T-helper 17 cell (primary cell): ENCODE data around the gene TBC1D22A. TPM values are rescaled to one million over a fixed set of nuclear protein-coding genes. Genes with fewer than 3 reads are reported as not detected.
"Not testable (repeated sequence)": the region's sequence is repeated elsewhere in the genome, so short reads cannot be mapped to it uniquely, and the experiment has no call there.

Source experiments
- ATAC-seq: fragments of 150-1000 bp; cut with Tn5 transposase; 2 replicates; pipeline ENCODE4 v1.10.0; 2021; ENCODE audit warnings: mild to moderate bottlenecking, moderate library complexity
- DNase-seq, 3 donors: peaks; one replicate each; pipeline versions ENCODE4 v3.0.0 to v3.0.0-alpha.2; 2020 to 2021
- H3K9me3 ChIP-seq: one replicate; pipeline ENCODE4 v1.7.0; 2013; ENCODE audit warnings: low read length, mild to moderate bottlenecking; ENCODE audit not compliant: control insufficient read depth, poor library complexity, severe bottlenecking
- H3K27ac Mint-ChIP-seq: one replicate; pipeline ENCODE4 v1.8.0; 2022; ENCODE audit warnings: mild to moderate bottlenecking, moderate library complexity, mixed read lengths
- H3K27me3 Mint-ChIP-seq: one replicate; pipeline ENCODE4 v1.8.0; 2022; ENCODE audit warnings: mixed read lengths
- H3K36me3 Mint-ChIP-seq: one replicate; pipeline ENCODE4 v1.8.0; 2022; ENCODE audit warnings: low read depth, mixed read lengths
- H3K4me1 Mint-ChIP-seq: one replicate; pipeline ENCODE4 v1.8.0; 2022; ENCODE audit warnings: mild to moderate bottlenecking, mixed read lengths
- H3K4me3 Mint-ChIP-seq: one replicate; pipeline ENCODE4 v1.8.0; 2022; ENCODE audit warnings: mild to moderate bottlenecking, moderate library complexity, mixed read lengths
- total RNA-seq, 4 donors: library from RNA in 2 of 4; stranded (reverse) in 2 of 4; gene quantifications; one replicate each; pipeline ENCODE4 v1.2.3 and lab custom pipeline; 2022 to 2026

Gene TBC1D22A
- total RNA-seq, 2 donors from 2014 or later = 42.1 to 43.8 TPM

GRCh38 chr22:46775850-46776826 lies 13.7 kb downstream of the TBC1D22A start:
- Mint-ChIP-seq H3K4me3 (peak overlapping the region; percentile 87), H3K27me3 (no peaks in the 10 kb centered on the region), H3K27ac (peak overlapping the region; percentile 99), H3K36me3 (no peaks in the 10 kb centered on the region), H3K4me1 (peaks cover 57% of the 10 kb centered on the region)
- ATAC-seq (no peak), DNase-seq (no peak)
- H3K9me3 ChIP-seq = no peaks in the 10 kb centered on the region

- Mint-ChIP-seq H3K4me3 (peak overlapping the region; percentile 87), H3K27ac (peak overlapping the region; percentile 99), H3K36me3 (no peaks in the 10 kb centered on the region), H3K4me1 (peaks cover 51% of the 10 kb centered on the region), H3K27me3 (no peaks in the 10 kb centered on the region)
- H3K9me3 ChIP-seq = no peaks in the 10 kb centered on the region
- ATAC-seq (no peak), DNase-seq (no peak)
These were observed 14.6 kb downstream of the TBC1D22A start for GRCh38 chr22:46776876-46777608.

- peaks cover 52% of the 10 kb centered on the region for H3K4me1 Mint-ChIP-seq
- ATAC-seq = peak; percentile 29
- H3K9me3 ChIP-seq = no peaks in the 10 kb centered on the region
- peak overlapping the region; percentile 99 for H3K27ac Mint-ChIP-seq
- DNase-seq = peak in 1 of 3 donors; percentile 27
- H3K27me3 Mint-ChIP-seq = no peaks in the 10 kb centered on the region
- no peaks in the 10 kb centered on the region for H3K36me3 Mint-ChIP-seq
- peak overlapping the region; percentile 87 for H3K4me3 Mint-ChIP-seq
These were observed 15.1 kb downstream of the TBC1D22A start for GRCh38 chr22:46777609-46777970.

- no peak overlapping the region for H3K4me3 Mint-ChIP-seq
- peaks cover 49% of the 10 kb centered on the region for H3K4me1 Mint-ChIP-seq
- no peaks in the 10 kb centered on the region for H3K27me3 Mint-ChIP-seq
- ATAC-seq (no peak), DNase-seq (no peak)
- peak overlapping the region; percentile 72 for H3K27ac Mint-ChIP-seq
- no peaks in the 10 kb centered on the region for H3K36me3 Mint-ChIP-seq
- no peaks in the 10 kb centered on the region for H3K9me3 ChIP-seq
These were observed 16.6 kb downstream of the TBC1D22A start for GRCh38 chr22:46779023-46779422.

GRCh38 chr22:46779651-46780050 lies 17.2 kb downstream of the TBC1D22A start:
- DNase-seq (no peak), ATAC-seq (no peak)
- H3K4me1 Mint-ChIP-seq = peaks cover 44% of the 10 kb centered on the region
- H3K27ac Mint-ChIP-seq = peak overlapping the region; percentile 72
- no peaks in the 10 kb centered on the region for H3K27me3 Mint-ChIP-seq
- no peak overlapping the region for H3K4me3 Mint-ChIP-seq
- H3K9me3 ChIP-seq = no peaks in the 10 kb centered on the region
- no peaks in the 10 kb centered on the region for H3K36me3 Mint-ChIP-seq

GRCh38 chr22:46780453-46780852 lies 18.0 kb downstream of the TBC1D22A start:
- no peak for DNase-seq
- peaks cover 38% of the 10 kb centered on the region for H3K4me1 Mint-ChIP-seq
- no peaks in the 10 kb centered on the region for H3K27me3 Mint-ChIP-seq
- H3K9me3 ChIP-seq = no peaks in the 10 kb centered on the region
- no peak overlapping the region for H3K4me3 Mint-ChIP-seq
- H3K36me3 Mint-ChIP-seq = no peaks in the 10 kb centered on the region
- ATAC-seq = no peak
- H3K27ac Mint-ChIP-seq = peak overlapping the region; percentile 72

- ATAC-seq = no peak
- DNase-seq = no peak
- Mint-ChIP-seq H3K4me1 (peaks cover 34% of the 10 kb centered on the region), H3K27ac (peak overlapping the region; percentile 72), H3K4me3 (no peak overlapping the region), H3K36me3 (no peaks in the 10 kb centered on the region), H3K27me3 (no peaks in the 10 kb centered on the region)
- no peaks in the 10 kb centered on the region for H3K9me3 ChIP-seq
These were observed 18.8 kb downstream of the TBC1D22A start for GRCh38 chr22:46781291-46781690.

- not testable (repeated sequence) for H3K27me3 Mint-ChIP-seq, H3K36me3 Mint-ChIP-seq, H3K9me3 ChIP-seq, DNase-seq, ATAC-seq, H3K4me3 Mint-ChIP-seq
- peak overlapping the region; percentile 76 for H3K27ac Mint-ChIP-seq
- H3K4me1 Mint-ChIP-seq = peaks cover 28% of the 10 kb centered on the region
These were observed 19.8 kb downstream of the TBC1D22A start for GRCh38 chr22:46782200-46782599.

- no peaks in the 10 kb centered on the region for H3K9me3 ChIP-seq
- no peaks in the 10 kb centered on the region for H3K36me3 Mint-ChIP-seq
- no peak overlapping the region for H3K27ac Mint-ChIP-seq
- peaks cover 29% of the 10 kb centered on the region for H3K4me1 Mint-ChIP-seq
- no peaks in the 10 kb centered on the region for H3K27me3 Mint-ChIP-seq
- ATAC-seq = no peak
- H3K4me3 Mint-ChIP-seq = no peak overlapping the region
- DNase-seq = no peak
These were observed 21.3 kb downstream of the TBC1D22A start for GRCh38 chr22:46783721-46784120.

- peaks cover 35% of the 10 kb centered on the region for H3K4me1 Mint-ChIP-seq
These were observed 26.2 kb downstream of the TBC1D22A start for GRCh38 chr22:46788441-46789172.

GRCh38 chr22:46789992-46790391 lies 27.5 kb downstream of the TBC1D22A start:
- no peaks in the 10 kb centered on the region for H3K27me3 Mint-ChIP-seq
- no peaks in the 10 kb centered on the region for H3K36me3 Mint-ChIP-seq
- H3K4me1 Mint-ChIP-seq = peaks cover 35% of the 10 kb centered on the region
- H3K4me3 Mint-ChIP-seq = no peak overlapping the region
- no peak for DNase-seq
- peak overlapping the region; percentile 98 for H3K27ac Mint-ChIP-seq
- no peaks in the 10 kb centered on the region for H3K9me3 ChIP-seq
- ATAC-seq = no peak

More at GRCh38 chr22:46788441-46789172, 26.2 kb downstream of the TBC1D22A start:
- ATAC-seq (no peak), DNase-seq (peak in 1 of 3 donors; percentile 29)
- Mint-ChIP-seq H3K27me3 (no peaks in the 10 kb centered on the region), H3K36me3 (no peaks in the 10 kb centered on the region), H3K27ac (peak overlapping the region; percentile 98), H3K4me3 (peak overlapping the region; percentile 66)
- H3K9me3 ChIP-seq = no peaks in the 10 kb centered on the region

- Mint-ChIP-seq H3K27ac (peak overlapping the region; percentile 98), H3K36me3 (no peaks in the 10 kb centered on the region), H3K4me1 (peaks cover 29% of the 10 kb centered on the region), H3K4me3 (peak overlapping the region; percentile 80), H3K27me3 (no peaks in the 10 kb centered on the region)
- ATAC-seq (peak; percentile 95), DNase-seq (peak; percentile 60 to 81 (median 69))
- no peaks in the 10 kb centered on the region for H3K9me3 ChIP-seq
These were observed 28.8 kb downstream of the TBC1D22A start for GRCh38 chr22:46791201-46791731.
